Fibroblast of skin of scalp (primary cell): ENCODE measurements around the gene CKAP4.

ENCODE experiments used
- DNase-seq: peaks from one replicate; pipeline ENCODE4 v3.0.0-alpha.2; 2013

Gene CKAP4

GRCh38 chr12:106239241-106239950 is 8.4 kb downstream of the CKAP4 start:
- no peak for DNase-seq

DNA sequence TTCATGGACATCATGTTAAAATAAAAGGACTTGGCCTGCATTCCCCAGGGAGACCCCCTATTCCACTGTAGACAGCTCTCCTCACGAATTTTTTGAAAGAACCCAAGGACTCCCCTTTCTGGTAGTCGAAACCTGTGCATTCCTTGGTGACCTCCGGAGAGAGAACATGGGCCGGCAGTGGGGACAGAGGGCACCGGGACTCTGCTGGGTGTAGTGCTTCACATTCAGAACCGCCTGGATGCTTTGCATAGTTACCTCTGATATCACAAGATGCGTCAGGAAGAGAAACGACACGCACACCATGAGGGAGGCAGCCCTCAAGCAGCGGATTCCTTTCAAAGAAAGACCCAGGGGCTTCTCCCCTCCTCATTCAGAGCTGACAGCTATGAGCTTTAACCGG is 9.7 kb downstream of the CKAP4 start:
- DNase-seq: no peak

DNA sequence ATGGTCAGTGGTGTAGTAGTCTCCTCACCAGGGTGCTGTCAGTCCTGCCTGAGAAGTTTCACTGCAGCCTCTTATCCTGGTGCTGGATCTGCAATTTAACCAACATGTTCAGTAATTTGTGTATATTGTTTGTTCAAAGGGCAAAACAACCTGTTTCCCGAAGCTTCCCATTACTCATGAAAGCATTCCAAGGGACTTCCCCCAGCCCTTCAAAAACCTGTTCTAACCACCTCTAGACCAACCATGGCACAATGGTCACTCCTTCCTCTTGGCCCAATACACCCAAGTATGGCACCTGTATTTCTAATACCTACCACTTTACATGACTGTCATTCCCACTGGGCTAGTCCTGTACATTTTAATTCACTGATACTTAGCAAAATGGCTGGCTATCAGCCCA is 12.1 kb downstream of the CKAP4 start:
- no peak for DNase-seq

GRCh38 chr12:106234449-106234848 is 13.4 kb downstream of the CKAP4 start:
- DNase-seq: peak; percentile 45

- DNase-seq: no peak
These were observed 14.8 kb downstream of the CKAP4 start for GRCh38 chr12:106233011-106233410.

DNA sequence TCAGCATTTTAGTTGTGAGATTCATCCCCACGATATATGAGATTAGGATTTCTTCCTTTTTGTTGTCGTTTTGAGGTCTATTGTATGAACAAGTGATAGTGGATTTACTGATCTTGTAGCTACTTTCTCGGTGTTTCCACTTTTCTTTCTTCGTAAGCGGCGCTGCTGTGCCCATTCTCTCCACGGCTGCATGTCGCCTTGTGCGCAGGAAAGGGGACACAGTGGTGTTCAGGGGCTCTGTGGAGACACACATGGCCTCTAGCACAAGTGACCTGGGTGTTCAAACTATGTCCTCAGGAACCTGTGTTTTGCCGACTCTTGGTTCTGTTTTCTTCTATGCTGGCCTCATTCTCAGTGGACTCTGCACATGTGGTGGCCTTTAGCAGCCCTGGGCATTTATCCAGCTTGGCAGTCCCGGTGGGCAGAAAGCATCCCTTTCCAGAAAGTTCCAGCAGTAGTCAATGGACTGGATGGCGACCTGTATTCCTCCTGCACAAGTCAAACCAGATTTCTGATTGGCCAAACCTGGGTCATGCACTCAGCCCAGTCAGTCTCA is 18.7 kb downstream of the CKAP4 start:
- DNase-seq: no peak

- no peak for DNase-seq
These were observed 19.5 kb downstream of the CKAP4 start for GRCh38 chr12:106228320-106228710.

- no peak for DNase-seq
These were observed 20.0 kb downstream of the CKAP4 start for GRCh38 chr12:106227641-106228319.

GRCh38 chr12:106226884-106227640 is 20.8 kb downstream of the CKAP4 start:
- DNase-seq: peak; percentile 68

DNA sequence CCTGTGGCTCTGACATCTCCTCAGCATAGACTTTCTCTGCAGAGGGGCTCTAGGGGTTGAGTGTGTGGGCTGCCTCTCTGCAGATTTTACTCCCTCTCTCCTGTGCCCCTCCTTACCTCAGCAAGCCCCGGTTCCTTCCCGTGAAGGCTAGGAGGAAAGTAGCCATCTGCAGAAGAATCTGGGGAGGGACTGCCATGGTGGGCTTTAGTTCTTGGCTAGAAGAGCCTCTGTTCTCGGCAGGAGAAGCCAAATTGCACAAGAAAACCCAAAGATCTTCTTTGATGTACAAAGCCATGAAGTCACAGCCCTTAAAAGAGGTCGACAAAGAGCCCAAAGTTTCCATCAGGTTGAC is 23.5 kb downstream of the CKAP4 start:
- no peak for DNase-seq

DNA sequence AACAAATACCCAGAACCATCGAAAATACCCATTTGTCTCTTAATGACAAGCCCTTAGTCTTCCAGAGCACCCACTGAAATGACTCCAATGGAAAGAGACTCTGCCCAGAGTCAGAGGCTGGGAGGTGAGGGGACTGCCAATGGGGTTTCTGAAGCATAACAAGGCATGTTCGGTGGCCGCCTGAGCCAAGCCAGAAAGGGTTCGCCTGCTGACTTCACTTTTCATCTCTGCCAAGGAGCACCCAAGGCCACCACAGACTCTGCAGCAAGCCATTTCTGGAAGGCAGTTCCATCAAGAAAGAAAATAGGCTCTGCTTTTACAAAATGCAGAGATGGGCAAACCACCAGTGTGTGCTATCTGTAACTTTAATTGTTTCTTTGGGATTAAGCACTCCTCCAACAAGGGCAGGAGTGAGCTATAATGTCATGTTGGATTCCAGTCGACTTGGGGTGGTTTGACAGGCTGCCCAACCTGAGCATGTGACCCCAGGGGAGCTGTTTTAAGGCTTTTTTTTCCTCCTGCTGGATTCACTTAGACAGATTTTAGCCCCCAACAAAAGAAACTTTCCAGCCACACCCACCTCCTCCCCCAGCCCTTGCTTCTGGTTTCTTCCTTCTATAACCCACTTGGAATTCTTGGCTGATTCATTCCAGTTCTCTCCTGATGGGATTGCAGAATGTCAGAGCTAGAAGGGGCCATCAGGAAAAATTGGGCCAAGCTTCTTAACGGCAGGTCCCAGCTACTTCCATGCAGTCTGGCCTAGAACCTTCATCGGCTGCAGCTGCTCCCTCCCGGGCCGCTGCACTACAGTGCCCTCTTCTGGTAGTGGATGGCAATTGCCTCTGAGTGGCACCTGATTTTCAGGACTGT is 24.1 kb downstream of the CKAP4 start:
- DNase-seq: peak; percentile 79

DNA sequence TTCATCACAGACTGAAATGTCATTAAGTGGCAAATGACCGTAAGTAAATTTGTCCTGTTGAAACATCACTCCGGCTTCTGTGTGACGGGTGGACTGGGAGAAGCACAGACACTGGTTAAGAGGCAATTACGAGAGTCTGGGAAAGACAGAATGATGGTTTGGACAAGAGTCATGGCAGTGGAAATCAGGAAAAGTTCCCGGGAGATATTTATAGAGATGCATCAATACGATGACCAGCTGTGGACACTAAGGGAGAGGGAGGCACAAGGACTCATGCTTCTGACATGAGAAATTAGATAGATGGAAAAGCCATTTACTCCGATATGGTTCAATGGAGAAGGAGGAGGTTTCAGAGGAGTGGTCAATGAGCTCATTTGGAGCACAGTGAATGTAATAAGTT is 27.3 kb downstream of the CKAP4 start:
- DNase-seq: no peak

DNA sequence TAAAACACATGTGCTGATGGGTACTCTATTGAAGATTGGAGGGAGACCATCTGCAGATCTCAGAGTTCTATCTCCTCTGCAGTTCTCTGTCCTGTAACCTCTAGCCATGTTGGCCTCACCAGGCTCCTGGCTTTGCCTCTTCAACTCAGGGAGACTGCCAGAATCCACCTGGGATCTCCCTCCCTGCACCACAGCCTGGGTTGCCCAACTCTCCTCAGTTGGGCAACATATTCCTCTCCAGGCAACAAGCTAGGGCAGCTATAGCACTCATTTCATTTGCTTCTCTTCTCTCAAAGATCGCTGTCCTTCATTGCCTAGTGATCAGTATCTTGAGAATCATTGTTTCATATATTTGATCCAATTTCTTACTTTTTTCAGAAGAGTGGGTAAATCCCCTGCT is 28.8 kb downstream of the CKAP4 start:
- no peak for DNase-seq

DNA sequence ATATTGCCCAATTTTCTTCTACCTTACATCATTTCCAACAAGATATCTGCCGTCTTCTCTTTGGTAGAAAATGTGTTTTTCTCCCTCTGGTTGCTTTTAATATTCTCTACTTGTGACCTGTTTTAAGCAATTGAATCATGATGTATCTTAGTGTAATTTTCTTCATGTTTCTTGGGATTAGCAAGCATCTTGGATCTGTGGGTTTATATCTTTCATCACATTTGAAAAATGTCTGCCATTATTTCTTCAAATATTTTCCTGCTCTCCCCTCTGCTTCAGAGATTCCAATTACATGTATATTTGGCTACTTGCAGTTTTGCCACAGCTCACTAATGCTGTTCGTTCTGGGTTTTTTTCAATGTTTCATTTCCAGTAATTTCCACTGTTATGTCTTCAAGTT is 30.1 kb downstream of the CKAP4 start:
- DNase-seq: no peak

DNA sequence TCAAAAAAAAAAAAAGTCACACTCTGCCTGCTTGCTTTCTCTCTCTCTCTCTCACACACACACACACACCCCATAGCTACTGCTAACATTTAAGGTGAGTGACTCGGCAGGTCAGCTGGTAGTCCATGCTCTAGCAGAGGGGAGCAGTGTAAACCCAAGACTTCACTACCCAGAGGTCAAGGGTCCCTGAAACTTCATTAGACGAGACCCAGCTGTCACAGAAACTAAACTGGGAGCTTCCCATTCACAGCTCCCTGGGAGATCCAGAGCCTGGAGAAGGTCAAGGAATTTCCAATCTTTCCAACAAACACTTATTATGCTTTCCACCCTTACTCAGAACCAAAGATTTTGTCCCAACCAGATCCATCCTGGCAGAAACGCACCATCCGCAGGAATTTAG is 33.2 kb downstream of the CKAP4 start:
- DNase-seq: no peak

DNA sequence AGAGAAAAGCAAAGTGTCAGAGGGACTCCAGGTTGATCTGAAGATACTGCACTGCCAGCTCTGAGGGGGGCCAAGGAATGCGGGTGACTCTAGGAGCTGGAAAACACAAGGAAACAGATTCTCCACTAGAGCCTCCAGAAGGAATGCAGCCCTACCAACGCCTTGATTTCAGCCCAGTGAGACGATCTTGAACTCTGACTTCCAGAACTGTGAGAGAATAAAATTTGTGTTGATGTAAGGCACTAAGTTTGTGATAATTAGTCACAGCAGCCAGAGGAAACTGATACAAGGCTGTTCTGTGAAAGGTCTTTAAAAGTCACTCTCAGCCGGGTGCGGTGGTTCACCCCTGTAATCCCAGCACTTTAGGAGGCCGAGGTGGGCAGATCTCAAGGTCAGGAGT is 34.2 kb downstream of the CKAP4 start:
- peak; percentile 35 for DNase-seq

GRCh38 chr12:106211973-106212372 is 35.8 kb downstream of the CKAP4 start:
- no peak for DNase-seq

- DNase-seq: no peak
These were observed 42.4 kb downstream of the CKAP4 start for GRCh38 chr12:106205208-106206069.

DNA sequence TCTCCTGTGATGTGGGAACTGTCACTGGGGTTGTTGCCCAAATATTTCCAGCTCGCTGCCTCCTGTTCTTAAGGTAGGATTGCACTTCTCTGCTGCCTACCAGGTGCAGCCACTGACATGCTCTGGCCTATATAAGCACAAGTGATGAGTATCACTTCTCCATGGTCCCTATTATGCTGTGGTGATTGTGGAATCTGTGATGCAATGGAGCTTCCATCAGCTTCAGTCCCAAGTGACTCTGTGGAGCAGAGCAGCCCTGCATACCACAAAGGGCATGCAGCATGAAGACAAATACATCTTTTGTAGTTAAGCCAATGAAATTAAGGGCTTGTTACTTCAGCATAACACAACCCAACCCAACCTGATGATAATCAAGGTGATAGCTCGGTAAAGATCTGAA is 43.5 kb downstream of the CKAP4 start:
- peak; percentile 44 for DNase-seq

GRCh38 chr12:106197906-106198623 is 49.8 kb downstream of the CKAP4 start:
- DNase-seq: peak; percentile 72

DNA sequence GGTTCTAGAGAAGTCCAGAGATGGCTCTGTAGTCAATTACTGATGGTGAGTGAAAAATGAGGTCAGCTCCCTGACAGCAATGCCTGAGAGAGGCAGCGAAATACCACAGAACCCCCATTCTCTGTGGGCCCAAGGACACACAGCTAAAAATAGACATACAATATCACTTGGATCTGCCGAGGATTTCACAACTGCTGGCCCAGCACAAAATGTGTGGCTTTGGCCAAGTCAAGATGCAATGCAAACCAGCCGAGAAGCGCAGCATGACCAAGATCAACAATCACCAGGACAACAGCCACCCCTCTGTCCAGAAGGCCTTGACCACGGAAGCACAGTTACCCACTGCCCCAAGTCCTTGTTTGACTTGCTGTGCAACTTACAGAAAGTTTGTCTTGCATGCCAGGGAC is 52.2 kb downstream of the CKAP4 start:
- peak; percentile 81 for DNase-seq
